KG1 (cell line): Measurements from ENCODE around the gene VPS35.
A peak's percentile ranks its signal among the peaks of the same experiment; 100 is the strongest.
"Not testable (repeated sequence)": the region's sequence is repeated elsewhere in the genome, so short reads cannot be mapped to it uniquely, and the experiment has no call there.

Source experiments
- DNase-seq: peaks from one replicate; lab custom pipeline; 2025; lab: John Stamatoyannopoulos, UW

Gene VPS35

GRCh38 chr16:46712911-46713310 is 23.9 kb upstream of the VPS35 start:
- no peak for DNase-seq

- DNase-seq = no peak
These were observed 22.4 kb upstream of the VPS35 start for GRCh38 chr16:46711106-46712058.

DNA sequence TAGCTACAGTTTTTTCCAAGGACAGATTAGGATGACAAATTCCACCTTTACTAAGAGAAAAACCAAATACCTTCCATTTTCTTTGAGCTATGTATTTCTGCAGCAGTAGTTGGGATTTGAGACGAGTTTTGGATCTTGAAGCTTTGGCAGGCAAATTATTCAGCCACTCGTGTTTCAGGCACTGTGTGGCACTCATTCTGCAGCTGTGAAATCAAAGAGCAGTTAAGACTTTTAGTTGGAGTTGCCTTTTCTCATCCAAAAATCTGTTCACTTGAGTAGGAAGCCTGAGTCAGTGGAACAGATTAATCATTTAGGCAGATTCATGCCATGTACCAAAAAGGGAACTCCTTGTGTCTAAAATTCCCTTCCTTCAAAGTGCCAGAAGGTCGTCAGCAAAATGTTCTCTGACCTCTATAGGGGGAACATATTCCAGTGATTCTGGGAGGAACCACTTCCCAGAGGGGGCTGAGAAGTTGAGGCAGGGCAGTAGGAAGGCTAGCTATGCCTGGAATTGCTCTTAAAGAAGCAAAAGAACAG is 20.6 kb upstream of the VPS35 start:
- no peak for DNase-seq

GRCh38 chr16:46706642-46707041 is 17.7 kb upstream of the VPS35 start:
- no peak for DNase-seq

GRCh38 chr16:46702030-46702429 is 13.1 kb upstream of the VPS35 start:
- DNase-seq = no peak

- DNase-seq = no peak
These were observed 12.6 kb upstream of the VPS35 start for GRCh38 chr16:46701615-46702014.

DNA sequence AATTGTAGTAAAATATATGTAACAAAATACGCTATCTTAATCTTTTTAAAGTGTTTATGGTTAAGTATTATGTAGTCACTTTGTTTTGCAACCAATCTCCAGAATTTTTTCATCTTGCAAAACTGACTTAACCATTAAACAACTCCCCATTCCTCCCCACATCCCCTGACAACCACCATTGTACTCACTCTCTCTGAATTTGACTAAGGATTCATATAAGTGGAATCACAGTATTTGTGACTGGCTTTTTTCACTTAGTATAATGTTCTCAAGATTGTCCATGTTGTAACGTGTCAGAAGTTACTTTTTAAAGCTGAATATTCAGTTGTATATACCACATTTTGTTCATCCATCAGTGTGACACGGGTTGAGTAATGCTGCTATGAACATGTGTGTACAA is 11.1 kb upstream of the VPS35 start:
- no peak for DNase-seq

GRCh38 chr16:46696957-46697356 is 8.0 kb upstream of the VPS35 start:
- DNase-seq = no peak

DNA sequence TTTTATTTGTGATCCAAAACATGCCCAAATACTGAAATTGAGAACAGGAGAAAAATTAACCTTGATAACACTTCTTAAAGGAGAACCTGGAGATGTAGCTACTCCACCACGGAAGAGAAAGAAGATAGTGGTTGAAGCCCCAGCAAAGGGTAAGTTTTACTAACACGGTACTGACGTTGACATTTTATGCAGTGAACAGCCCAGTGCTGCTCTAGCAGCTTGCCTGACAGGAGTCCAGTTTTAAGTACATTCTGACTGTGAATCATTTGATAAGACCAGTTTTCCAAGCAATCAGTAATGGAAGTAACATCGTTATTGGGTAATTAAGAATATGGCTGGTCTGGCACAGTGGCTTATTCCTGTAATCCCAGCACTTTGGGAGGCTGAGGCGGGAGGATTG is 7.0 kb upstream of the VPS35 start:
- no peak for DNase-seq

GRCh38 chr16:46693598-46693997 is 4.6 kb upstream of the VPS35 start:
- DNase-seq = no peak

DNA sequence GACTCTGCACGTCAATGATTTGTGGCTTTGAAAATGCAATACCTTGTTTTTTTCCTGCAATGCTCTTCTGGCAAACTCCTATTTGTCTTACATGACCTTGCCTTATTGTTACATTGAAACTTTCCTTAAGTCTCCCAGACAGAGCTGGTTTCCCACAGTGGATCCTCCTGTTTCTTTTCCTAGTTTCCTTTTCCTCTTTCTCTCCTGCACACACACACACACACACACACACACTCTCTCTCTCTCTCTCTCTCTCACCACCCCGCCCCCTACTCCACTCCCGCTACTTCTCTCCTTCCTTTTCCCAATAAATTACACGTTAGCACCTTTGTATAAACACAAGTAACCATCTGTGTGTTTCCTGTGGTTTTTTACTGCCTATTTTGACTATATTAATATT is 2.7 kb upstream of the VPS35 start:
- no peak for DNase-seq

GRCh38 chr16:46690281-46691178 is 1.6 kb upstream of the VPS35 start:
- no peak for DNase-seq

- DNase-seq = peak; percentile 97
These were observed 645 bp upstream of the VPS35 start, which contains the start of gene ORC6 for GRCh38 chr16:46689365-46690280. TSS of gene ORC6 (plus strand) at chr16:46689659. CDS start at chr16:46689706, 47 bp downstream.

DNA sequence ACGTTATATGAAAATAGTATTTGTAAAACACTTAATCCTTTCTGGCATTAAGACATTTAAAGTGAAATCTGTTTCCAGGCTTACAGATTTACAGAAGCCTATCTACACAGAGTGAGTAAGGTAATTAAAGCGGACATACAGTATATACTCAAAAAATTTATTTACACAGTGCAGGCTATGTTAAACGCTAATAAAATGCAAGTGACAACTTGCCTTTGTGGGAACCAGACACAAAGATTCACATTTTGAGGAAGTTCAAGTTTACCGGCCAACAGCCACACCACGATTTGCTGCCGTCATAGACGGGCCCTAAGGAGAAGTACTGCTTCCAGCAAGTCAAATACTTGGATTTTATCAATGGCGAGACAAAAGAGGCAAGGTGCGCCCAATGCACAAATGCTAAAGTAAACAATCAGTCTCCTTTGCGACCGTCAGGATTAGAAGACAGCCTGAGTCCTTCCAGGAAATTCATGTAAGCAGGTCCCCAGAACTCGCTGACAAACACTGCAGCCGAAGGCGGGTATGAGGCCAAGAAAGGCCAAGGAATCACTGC is 801 bp downstream of the VPS35 start:
- peak; percentile 70 for DNase-seq

DNA sequence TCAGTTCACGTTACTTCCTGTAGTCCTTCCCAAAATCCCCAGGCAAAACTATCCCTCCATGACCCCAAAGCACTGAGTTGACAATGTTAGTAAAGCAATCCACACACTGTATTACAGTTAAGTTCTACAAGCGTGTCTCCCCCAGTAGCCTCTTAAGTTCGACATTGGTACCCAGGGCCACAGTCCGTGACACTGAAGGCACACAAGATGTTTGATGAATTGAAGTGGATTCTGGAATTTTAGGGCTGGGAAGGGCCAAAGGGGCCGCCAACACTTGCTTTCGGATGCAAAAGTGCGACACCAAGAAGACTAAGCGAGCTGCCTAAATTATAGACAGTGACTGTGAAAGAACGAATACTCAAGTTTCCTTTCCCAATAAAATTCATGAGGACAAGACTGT is 1.5 kb downstream of the VPS35 start:
- DNase-seq = no peak

DNA sequence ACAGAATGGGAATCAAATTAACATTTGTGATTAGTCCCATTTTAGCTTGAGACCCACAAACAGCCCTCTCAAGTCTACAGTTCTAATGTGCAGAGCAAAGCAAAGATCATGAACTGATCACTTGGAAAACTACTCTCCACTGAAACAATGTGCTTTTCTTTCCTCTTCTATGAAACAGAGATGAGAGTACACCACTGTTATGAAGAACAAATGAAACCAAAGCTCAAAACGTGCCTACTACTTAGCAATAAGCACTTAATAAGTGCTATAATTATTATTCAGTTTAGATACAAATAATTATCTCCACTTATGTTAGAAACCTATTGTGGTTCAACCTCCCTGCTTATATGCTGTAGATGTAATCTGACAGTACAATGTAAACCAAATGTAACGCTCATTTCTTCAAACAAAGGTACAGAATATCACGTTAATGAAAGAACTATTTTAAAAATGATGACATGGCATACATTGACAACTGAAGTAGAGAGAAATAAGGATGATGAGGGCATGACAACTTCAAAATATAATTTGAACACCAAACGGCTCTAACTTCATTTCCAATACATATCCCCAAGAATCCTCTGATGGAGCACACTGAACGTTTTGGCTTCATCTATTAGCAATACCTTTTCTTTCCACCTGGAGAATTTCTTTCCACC is 2.0 kb downstream of the VPS35 start:
- no peak for DNase-seq

DNA sequence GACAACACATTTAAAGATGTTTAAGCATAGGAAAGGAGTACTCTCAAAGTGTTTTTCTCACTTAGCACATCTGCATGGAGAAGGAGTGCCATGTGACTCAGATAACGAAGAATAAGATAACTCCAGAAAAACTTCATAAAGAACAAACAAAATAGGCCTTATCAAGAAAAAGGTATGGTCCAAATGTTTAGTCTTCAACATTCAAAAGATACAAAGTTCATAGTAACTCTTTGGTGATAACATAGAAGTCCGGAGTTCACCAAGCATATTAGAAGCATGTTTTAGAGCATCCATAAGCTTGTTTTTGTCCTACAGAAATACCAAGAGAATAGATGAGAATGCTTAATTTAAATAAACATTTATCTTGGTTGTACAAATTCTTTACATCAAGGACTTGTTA is 7.1 kb downstream of the VPS35 start:
- DNase-seq = not testable (repeated sequence)

DNA sequence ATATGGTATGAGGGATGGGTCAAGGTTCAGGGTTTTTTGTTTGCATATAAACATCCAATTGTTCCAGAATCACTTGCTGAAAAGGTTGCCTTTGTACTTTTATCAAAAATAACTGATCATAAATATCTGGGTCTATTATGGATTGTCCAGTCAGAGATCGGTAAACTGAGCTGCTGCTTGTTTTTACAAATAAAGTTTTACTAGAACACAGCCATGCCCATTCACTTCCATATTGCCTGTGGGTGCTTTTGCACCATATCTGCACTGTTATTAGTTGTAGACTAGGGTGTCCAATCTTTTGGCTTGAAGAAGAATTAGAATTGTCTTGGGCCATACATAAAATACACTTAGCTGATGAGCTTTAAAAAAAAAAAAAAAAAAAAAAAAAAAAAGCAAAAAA is 11.0 kb downstream of the VPS35 start:
- DNase-seq = not testable (repeated sequence)

DNA sequence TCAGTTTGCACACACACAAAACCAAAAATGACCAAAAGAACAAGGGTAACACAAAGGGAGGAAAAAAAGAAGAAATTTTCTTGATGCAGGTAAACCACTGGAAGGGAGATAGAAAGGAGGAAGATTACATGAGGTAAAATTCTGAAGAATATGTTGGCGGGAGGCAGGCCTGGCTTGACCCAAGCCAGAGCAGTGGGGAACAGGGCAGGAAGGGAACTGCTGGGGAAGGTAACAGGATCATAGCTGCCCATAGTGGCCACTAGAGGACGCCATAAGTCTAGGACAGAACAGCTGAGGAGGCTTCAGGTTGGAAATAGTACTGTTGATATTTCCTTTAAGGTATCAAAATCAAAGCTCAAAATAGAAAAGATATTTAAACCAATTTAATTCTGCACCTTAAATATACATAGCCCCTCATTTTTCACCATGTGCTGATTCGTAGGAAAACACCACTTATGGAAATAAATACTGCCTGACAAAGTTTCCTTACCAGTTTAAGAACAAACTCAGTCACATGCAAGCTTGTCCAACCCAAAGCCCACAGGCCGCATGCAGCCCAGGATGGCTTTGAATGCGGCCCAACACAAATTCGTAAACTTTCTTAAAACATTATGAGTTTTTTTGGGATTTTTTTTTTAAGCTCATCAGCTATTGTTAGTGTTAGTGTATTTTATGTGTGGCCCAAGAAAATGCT is 15.5 kb downstream of the VPS35 start:
- DNase-seq = no peak

DNA sequence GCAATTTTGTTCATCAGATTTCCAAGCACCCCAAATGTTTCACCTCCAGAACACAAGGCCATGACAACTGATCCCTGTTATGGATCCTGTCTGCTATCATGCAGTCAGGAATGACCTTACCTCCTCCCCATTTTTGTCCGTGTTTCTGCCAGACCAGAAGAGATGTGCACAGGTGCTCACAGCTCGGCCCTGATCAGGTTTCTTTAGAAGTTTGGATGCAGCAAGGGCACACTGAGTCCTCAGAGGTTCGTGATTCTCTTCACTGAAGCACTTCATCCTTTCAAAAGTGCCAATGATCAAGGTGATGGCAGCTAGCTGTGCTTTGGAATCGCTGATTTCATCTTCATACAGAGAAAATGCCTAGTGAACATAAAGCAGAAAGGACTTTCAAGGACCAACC is 26.9 kb downstream of the VPS35 start:
- DNase-seq = no peak
